ENCODE measurements around the gene TMEM63A. TPM values are rescaled to one million over a fixed set of nuclear protein-coding genes. Genes with fewer than 3 reads are reported as not detected.

The TMEM63A gene
- total RNA-seq, 1 donor from 2014 or later: 41.3 TPM

GRCh38 chr1:225851805-225852204 lies 30.4 kb downstream of the TMEM63A start:
- no peaks in the 10 kb centered on the region for H3K27me3 ChIP-seq
- peaks cover 55 to 70% of the 10 kb centered on the region in 2 donors for H3K36me3 ChIP-seq
- DNase-seq (ENCODE audit: low spot score in 2 of 2): no peak
- H3K27ac ChIP-seq: no peak overlapping the region
- H3K4me1 ChIP-seq: no peaks in the 10 kb centered on the region
- intact Hi-C loops (cut with DNase I): no loop called here
- no peak for TF ChIP-seq CTCF (IDR thresholded peaks at IDR 0.05)
- H3K4me3 ChIP-seq: no peak overlapping the region
- no peaks in the 10 kb centered on the region for H3K9me3 ChIP-seq

DNA sequence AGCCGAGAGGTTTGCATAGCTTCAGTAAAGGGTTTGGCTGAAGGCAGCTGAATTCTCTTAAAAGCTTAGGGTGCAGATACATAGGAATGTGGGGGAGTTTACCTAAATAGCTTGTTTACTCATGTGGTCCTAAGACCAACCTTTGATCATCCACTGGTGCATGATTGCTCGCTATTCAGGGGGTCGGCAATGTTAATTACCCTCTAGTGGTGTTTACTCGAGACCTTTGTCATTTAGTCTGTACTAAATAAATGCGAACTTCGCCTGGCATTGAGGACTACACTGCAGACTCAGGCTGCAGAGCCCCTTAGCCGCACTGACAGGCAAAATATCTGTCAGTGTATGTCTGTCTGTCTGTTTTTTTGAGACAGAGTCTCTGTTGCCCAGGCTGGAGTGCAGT lies 31.8 kb downstream of the TMEM63A start:
- no peak for DNase-seq (ENCODE audit: low spot score in 2 of 2)
- Histone ChIP-seq H3K27ac (no peak overlapping the region), H3K36me3 (peaks cover 53 to 66% of the 10 kb centered on the region in 2 donors)

DNA sequence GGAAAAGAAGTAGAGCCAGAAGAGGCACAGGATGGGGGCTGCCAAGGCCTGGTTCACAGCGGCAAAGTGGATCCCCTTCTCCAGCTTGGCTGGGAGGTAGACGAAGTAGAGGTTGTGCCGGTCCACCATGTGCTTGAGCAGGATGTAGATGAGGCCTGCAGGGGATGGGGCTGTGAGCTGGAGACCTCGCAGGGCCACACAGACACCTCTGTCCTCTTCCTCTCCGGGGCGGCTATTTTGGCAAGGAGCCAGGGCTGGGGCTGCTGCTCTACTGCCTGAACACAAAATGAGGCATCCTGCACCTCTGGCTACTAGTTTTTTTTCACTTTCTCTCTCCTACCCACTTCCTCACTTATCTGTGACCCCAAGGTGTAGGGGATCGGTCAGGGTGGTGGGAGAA lies 32.3 kb downstream of the TMEM63A start:
- peaks cover 50 to 63% of the 10 kb centered on the region in 2 donors for H3K36me3 ChIP-seq
- H3K27me3 ChIP-seq: no peaks in the 10 kb centered on the region
- no peaks in the 10 kb centered on the region for H3K9me3 ChIP-seq
- no peak for DNase-seq (ENCODE audit: low spot score in 2 of 2)
- intact Hi-C loops (cut with DNase I): no loop called here
- H3K27ac ChIP-seq: no peak overlapping the region
- no peak overlapping the region for H3K4me3 ChIP-seq
- peaks cover 0 to 2% of the 10 kb centered on the region in 2 donors for H3K4me1 ChIP-seq
- TF ChIP-seq CTCF (IDR thresholded peaks at IDR 0.05): no peak

More for the DNA sequence above, 31.8 kb downstream of the TMEM63A start:
- Histone ChIP-seq H3K9me3 (no peaks in the 10 kb centered on the region), H3K4me1 (peaks cover 0 to 2% of the 10 kb centered on the region in 2 donors), H3K27me3 (no peaks in the 10 kb centered on the region), H3K4me3 (no peak overlapping the region)
- intact Hi-C loops (cut with DNase I): no loop called here
- TF ChIP-seq CTCF (IDR thresholded peaks at IDR 0.05): no peak

DNA sequence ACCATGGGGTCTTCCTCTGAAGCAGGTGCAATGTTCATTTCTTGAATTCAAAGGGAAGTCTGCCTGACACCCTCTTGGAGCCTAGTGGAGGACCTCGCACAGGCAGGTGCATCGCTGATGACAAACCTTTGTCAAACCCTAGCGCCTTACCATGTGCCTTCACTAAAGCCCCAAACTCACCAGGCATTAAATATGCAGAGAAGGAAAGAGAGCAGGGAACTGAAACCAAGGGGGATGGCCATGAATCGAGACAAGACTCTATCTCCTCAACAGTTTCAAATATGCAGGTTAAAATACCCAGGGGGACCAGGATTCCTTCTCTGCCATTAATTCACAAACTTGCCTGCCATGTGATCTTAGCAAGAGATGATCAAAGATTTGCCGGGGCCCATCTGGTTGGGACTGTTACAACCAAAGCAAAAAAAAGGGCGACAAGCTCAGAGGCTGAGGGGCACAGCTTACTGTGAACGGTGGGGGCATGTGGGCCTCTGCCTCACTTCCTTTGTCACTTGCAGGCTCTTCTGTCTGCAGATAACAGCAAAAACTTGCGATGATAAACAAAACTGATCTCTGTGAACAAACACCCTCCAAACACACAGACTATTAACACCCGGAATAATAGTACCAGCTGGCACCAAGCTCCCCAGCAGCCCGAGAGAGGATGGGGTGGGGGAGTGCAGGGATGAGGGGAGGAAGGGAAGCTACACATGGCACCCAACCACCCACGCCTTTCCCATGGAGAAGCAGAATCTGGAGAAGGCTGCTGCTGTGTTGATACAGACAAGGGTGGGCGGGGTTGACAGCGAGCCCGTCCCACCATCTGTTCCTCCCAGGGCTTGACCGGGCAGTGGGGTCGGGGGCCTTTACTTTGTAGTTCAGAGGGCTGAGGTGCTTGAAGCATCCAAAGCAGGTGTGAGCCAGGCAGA lies 33.9 kb downstream of the TMEM63A start:
- Histone ChIP-seq H3K4me3 (no peak overlapping the region), H3K9me3 (no peaks in the 10 kb centered on the region), H3K27me3 (no peaks in the 10 kb centered on the region), H3K4me1 (peaks cover 0 to 2% of the 10 kb centered on the region in 2 donors), H3K36me3 (peaks cover 51 to 58% of the 10 kb centered on the region in 2 donors), H3K27ac (no peak overlapping the region)
- intact Hi-C loops (cut with DNase I): no loop called here
- DNase-seq (ENCODE audit: low spot score in 2 of 2): no peak
- TF ChIP-seq CTCF (IDR thresholded peaks at IDR 0.05): no peak

DNA sequence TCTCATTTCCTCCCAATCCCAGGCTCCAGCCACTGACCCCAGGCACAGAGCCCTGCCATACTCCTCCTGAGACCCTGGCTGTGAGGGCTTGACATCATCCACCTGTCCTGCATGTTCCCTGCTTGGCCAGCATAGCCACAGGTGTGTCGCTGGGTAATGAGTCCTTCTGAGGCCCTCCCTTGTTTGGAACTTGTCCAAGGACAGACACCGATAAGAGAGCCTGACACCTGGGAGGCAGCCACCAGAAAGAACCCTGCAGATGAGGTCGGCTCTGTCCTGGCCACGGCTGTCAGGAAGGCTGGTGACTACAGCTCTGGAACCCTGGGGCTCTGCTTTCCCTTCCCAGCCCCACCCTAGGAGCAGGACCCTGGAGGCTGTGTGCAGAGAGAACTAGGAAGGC lies 34.6 kb downstream of the TMEM63A start:
- no peaks in the 10 kb centered on the region for H3K9me3 ChIP-seq
- no peak for TF ChIP-seq CTCF (IDR thresholded peaks at IDR 0.05)
- intact Hi-C loops (cut with DNase I): no loop called here
- no peak for DNase-seq (ENCODE audit: low spot score in 2 of 2)
- peaks cover 0 to 2% of the 10 kb centered on the region in 2 donors for H3K4me1 ChIP-seq
- peaks cover 51 to 52% of the 10 kb centered on the region in 2 donors for H3K36me3 ChIP-seq
- no peak overlapping the region for H3K4me3 ChIP-seq
- no peaks in the 10 kb centered on the region for H3K27me3 ChIP-seq
- no peak overlapping the region for H3K27ac ChIP-seq
